Limb (tissue), 2 donors: ENCODE data around the gene MIF.
"Not testable (repeated sequence)": the region's sequence is repeated elsewhere in the genome, so short reads cannot be mapped to it uniquely, and the experiment has no call there.

Source experiments
- DNase-seq, 2 donors: peaks; one replicate each; pipeline ENCODE4 v3.0.0-alpha.2; 2016; ENCODE audit errors: extremely low spot score in 2 of 2

MIF gene

DNA sequence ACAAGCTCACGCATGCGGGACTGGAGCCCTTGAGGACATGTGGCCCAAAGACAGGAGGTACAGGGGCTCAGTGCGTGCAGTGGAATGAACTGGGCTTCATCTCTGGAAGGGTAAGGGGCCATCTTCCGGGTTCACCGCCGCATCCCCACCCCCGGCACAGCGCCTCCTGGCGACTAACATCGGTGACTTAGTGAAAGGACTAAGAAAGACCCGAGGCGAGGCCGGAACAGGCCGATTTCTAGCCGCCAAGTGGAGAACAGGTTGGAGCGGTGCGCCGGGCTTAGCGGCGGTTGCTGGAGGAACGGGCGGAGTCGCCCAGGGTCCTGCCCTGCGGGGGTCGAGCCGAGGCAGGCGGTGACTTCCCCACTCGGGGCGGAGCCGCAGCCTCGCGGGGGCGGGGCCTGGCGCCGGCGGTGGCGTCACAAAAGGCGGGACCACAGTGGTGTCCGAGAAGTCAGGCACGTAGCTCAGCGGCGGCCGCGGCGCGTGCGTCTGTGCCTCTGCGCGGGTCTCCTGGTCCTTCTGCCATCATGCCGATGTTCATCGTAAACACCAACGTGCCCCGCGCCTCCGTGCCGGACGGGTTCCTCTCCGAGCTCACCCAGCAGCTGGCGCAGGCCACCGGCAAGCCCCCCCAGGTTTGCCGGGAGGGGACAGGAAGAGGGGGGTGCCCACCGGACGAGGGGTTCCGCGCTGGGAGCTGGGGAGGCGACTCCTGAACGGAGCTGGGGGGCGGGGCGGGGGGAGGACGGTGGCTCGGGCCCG is at the start of gene MIF:
Gene MIF, plus strand, starts transcription at position 439 of the 765 bp plus-strand sequence. Its CDS starts 92 bp downstream, at position 531.
- DNase-seq: peak; percentile 89 to 99

DNA sequence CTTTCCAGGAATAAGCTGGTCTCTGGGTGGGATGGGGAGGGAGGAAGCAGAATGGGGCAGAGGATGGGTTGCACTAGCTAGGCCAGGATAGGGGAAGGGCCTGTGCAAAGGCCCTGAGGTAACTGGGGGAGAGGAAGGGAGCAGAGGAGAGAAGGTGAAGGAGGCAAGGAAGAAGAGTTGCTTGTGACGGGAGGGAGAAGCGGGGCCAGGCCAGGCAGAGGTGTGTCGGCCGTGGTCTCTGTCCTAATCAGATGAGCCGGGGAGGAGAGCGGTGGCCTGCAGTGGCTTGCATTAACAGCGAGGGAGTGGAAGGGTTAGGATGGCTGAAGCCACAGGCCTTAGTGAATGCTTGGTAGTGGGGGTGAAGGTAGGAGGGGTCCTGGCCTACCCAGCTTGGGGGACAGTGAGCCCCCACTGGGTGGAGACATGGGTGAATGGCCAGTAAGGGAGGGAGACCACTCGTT is 49.4 kb upstream of the MIF start:
- DNase-seq: no peak

DNA sequence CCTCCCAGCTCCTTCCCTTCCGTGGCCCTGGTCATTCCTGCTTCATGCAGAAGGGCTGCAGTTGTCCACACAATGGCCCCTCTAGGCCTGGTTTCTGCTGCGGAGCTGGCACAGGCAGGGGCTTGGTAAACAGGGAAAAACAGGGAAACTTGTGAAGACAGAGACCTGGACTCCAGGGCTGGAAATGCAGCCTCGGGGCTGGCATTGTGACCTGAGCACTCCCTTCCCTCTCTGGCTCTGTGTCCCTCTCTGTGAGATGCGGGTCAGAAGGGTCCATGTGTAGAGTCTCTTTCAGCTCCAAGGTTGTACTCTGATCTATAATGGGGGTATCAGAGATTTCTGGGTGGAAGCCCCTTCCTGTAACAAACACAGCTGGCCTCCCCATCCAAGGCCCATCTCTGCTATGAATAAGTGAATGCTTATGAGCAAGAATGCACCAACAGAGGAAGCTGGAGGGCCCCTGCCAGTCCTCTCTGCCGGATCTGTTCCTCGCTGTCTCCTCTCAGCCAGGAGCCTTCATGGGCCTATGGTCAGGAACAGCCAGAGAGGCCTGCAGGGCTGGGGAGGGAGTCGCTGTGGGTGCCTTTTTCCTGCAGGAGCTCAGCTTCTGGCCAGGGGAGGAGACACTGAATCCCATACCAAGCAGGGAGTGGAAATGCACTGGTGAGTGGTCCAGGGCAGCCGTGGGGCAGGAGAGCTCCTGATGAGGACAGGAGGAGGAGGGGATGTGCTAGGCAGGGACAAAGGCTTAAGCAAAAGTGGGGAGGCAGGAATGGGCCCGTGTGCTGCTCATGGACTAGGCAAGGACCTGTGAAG is 48.7 kb upstream of the MIF start:
- no peak for DNase-seq

DNA sequence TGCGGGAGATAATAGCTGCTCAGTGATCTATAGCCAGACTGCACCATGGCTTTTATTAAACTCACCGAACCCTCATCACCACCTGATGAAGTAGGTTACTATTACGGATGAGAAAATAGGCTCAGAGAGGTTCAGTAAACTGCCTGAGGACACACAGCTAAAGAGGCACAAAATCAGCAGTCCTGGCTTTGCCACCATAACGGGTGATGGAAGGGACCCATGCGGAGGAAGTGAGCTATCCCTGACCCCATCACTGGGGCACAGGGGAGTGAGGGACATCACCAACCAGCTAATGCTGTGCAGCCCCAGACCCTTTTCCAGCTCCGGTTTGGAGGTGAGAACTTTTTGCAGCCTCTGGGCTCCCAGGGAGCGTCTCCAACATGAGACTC is 48.1 kb upstream of the MIF start:
- DNase-seq: no peak

DNA sequence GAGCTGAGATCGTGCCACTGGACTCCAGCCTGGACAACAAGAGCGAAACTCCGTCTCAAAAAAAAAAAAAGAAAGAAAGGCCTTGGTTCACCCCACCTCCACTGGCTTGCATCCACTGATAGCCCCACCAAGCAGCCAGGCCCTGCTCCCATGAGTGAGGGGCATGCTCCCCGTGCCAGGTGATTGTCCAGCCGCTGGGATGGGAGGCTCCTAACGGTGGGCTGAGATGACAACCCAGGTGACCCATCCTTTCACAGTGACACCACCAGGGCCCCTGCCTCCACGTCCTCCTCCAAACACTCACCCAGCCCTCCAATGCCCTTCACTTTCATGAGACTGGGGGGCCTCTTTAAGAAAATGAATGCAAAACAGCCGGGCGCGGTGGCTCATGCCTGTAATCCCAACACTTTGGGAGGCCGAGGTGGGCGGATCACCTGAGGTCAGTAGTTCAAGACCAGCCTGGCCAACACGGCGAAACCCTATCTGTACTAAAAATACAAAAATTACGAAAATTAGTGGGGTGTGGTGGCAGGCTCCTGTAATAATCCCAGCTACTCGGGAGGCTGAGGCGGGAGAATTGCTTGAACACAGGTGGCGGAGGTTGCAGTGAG is 46.8 kb upstream of the MIF start:
- DNase-seq: no peak

DNA sequence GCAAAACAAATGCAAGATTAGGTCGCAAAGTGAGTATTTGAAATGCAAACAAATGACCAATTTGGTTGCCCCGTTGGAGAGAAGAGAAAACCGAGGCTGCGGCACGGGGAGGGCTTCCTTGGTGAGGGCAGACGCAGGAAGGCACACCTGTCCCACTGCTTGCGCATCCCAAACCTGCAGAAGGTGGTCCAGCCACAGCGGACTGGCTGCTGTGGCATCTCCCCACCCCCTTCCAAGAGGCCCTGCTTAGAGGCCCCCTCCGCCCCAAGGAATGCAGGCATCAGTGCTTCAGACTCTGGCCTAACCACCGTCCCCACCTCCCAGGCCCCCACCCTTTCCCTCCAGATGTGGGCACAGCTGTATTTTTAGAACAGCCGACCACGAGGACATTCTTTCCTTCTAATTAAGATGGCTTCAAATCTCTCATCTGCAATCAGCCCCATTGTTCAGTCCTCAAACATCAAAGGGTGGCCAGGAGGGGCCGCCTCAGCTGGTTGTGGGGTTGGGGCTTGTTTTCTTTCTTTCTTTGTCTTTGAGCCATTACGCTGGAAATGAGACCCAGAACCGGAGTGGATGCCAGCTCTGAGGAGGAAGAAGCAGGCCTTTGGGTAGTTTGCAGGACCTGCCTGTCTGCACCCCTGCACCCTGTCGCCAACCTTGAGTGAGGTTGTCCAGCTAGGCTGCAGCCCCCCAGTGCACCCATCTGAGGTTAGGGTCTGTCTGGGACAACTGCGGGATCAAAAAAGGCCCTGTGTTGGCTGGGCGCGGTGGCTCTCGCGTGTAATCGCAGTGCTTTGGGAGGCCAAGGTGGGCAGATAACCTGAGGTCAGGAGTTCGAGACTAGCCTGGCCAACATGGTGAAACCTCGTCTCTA is 46.0 kb upstream of the MIF start:
- DNase-seq: no peak

DNA sequence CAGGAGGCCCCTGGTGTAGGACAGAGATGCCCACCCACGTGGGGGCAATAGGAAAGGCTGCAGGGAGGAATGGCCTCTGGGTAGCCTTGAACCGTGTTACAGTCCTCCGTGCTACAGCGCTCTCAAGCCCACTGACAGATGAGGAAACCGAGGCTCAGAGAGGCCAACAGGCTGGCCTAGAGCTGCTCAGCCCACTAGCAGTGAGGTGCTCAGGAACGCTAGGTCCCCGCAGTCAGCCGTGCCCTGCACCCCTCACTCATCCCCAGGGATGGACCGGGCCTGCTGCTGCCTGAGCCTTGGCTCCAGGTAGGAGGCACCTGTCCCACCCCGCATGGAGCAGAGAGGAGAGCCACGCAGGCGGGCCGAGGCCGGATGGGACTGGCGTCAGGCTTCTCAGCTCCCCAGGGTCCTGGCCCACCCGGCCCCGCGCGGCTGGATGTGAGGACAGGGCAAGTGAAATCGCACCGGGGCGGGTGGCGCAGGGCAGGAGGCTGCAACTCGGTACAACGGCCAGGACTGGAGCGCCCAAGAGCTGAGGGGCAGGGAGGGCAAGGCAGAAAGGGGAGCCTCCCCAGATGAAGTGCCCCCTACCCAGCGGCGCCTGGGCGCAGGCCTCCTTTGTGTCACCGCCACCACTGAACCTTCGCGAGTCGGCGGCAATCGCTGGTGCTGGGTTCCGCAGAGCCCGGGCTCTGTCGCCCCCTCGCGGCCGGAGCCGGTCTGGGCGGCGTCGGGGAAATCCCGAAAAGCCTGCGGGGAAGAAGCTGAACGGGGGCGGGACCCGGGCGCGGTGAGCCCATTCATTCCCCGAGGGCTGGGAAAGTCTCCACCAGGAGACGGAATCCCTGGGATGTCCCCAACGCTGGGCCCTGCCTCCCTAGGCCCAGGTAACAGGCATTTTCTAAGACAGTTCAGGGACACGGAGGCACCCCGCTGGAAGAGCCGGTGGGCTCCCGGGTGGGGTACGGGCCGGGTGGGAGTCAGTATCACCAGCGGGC is 44.9 kb upstream of the MIF start:
- peak; percentile 81 to 95 for DNase-seq

DNA sequence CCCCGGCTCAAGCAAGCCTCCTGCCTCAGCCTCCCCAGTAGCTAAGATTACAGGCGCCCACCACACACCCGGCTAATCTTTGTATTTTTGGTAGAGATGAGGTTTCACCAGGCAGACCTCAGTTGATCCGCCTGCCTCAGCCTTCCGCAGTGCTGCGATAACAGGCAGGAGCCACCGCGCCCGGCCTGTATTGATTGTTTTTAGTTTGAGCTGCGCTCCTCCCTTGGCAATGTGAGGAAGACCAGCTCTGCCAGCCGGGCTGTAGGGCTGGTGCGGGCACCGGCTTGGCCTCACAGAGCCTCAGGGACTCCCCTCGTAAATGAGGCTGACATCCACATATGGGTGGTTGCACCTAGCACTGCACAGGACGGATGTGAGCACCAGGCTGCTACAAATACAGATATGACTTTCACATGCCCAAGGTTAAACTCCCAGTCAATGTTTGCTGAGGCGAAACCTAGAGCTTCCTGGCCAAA is 44.0 kb upstream of the MIF start:
- DNase-seq: no peak

DNA sequence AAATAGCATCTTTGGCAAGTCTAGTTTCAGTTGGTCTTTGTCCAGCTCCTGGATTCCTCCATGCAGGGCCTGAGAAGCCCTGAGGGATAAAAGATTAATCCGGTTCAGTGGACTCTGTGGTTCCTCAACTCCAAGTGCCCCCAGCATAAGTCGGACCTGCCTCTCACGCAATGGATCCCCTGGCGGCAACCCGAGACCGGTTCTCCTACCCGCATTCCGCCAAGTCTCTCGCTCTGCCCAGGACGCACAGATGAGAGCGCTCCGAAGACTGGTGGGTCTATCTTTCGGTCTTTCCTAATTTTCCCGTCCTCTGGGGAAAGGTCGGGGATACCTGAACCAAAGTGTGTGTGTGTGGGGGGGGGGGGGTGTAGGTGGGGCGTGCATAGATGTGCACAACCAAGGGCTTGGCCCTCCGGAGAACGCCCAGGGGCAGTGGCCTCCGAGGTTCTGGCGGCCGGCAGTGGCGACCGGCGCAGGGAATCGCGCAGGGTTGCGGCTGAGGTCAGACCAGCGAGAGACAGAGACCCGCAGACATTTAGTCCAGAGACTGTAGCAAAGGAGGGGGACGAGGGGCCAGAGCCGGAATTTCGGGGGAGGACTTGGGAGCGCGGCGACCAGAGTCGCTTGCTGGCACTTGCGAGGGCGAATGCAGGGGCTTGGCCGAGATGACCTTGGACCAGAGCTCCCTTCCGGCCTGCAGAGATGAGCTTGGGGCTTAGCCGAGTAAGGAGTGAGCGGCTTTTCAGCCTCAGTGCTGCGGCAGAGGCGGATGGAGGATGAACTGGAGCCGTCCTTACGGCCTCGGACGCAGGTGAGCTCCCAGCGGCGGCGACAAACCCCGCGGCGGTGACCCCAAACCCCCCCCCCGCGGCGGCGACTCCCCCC is 37.2 kb upstream of the MIF start:
- DNase-seq: peak in 1 of 2 donors; percentile 65

DNA sequence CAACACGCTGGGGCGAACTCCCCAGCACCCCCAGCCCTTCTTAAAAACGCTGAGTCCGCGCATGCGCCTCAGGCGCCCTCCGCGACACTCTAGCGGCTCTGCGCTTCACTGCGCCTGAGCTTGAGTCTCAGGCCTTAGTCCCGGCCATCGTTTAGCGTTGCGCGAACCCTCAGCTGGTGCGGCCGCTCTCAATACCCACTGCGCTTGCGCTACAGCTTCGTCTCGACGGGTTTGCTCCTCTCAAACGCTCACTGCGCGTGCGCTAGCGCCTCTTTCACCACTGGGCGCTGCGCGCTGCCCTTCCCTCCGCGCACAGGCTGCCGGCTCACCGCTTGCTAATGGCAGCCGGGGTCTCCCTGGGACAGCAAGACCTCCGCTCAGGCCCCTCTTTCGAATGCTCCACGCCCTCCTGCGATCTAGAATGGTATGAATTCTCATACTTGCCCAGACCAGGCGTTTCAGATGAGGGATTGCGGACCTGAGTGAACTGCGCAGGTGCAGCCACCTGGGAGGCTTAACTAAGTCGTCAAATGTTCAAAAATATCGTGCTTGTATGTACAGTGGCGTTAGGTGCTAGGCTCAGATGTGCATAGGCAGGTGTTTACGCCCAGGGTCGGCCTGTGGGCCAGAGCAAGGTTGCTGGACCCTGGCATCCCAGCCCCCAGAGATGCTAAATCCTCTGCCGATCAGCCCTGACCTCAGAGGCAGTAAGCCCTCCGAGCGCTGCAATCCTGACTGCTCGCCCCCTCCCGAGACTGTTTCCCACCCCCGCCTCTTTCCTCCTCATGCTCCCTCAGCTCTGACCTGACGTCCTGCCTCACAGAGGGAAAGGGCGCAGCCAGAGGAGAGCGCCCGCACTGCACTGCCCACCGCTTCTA is 36.3 kb upstream of the MIF start, which contains the start of gene SLC2A11:
Gene SLC2A11, plus strand, starts transcription at position 270 of the 878 bp plus-strand sequence. Its CDS starts 125 bp downstream, at position 395.
- DNase-seq: peak; percentile 96 to 99

DNA sequence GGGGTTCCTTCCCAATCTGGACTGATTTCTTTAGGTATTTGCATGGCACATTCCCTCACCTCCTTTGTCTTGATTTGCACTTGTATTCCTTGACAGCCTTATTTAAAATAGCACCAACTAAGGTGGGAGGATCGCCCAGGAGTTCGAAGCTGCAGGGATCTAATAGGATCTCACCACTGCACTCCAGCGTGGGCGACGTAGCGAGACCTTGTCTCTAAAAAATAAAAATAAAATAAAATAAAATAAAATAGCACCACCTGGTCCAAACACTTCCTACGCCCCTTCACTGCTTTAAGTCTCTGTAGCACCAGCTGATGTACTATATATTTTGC is 35.7 kb upstream of the MIF start:
- no peak for DNase-seq

DNA sequence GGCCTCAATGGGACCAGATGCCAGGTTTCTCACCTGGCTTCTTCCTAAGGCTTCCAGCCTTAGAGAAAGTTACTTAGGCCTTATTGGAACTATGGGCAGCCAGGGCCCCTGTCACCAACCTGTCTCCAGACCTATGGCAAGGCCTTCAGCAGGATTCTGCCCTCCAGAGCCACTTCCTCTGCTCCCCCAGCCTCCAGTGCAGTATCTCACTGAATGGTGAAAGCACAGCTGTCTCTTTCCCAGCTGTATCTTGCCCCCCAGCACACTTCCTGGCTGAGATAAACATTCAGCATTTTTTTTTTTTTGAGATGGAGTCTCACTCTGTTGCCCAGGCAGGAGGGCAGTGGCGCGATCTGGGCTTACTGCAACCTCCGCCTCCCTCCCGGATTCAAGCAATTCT is 35.0 kb upstream of the MIF start:
- DNase-seq: no peak

DNA sequence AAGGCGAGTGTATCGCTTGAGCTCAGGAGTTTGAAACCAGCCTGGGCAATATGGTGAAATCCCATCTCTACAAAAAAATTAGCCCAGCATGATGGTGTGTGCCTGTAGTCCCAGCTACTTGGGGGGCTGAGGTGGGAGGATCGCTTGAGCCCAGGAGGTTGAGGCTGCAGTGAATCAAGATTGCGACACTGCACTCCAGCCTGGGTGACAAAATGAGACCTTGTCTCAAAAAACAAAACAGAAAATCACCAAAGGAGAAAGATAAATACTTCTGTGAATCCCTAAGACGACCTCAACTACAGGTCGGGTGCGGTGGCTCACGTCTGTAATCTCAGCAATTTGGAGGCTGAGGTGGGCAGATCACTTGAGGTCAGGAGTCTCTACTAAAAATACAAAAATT is 34.0 kb upstream of the MIF start:
- not testable (repeated sequence) for DNase-seq

DNA sequence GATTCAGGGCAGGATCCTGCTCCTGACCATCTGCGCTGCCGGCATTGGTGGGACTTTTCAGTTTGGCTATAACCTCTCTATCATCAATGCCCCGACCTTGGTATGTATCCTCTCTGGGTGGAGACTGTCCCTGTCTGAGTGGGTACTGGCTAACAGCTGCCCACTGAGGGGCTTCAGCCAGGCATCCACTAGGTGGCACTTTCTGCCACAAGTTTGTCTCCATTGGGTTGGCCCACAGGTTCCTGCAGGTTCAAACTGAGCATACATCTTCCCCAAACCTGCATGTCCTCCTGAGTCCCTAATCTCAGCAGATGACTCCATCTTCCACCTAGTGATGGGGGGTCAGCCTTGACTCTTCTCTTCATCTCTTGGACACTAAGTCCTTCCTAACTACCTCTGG is 32.1 kb upstream of the MIF start:
- DNase-seq: no peak

DNA sequence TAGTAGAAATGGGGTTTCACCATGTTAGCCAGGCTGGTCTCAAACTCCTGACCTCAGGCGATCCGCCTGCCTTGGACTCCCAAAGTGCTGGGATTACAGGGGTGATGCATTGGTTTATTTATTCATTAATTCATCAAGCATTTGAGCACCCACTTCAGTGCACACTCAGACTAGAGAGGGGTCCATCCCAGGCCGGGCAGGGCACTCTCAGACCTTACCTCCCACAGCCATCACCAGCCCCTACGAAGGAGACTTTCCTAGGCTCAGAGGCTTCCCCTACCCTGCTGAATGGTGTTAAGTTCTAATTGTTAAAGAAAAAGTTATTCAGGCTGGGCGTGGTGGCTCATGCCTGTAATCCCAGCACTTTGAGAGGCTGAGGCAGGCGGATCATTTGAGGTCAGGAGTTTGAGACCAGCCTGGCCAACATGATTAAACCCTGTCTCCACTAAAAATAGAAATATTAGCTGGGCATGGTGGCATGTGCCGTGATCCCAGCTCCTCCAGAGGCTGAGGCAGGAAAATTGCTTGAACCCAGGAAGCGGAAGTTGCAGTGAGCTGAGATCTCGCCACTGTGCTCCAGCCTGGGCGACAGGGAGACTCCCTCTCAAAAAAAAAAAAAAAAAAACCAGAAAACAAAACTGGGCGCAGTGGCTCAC is 29.6 kb upstream of the MIF start:
- not testable (repeated sequence) for DNase-seq

DNA sequence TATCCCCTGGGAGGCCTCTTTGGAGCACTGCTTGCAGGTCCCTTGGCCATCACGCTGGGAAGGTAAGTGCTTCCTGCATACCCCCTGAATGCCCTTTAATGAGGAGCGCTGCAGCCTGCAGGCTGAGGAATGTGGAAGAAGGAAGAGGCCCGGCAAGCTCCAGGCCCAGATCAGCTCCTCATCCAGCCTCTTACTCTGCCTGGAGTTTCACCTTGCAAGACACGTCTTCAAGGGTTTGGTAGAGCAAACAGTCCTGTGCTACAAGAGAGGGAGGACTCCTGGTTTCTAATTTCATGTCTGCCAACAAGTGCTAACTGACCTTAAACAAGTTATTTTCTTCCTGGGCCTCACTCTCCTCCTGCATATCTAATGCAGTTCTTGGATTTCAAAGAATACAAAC is 25.6 kb upstream of the MIF start:
- DNase-seq: no peak

DNA sequence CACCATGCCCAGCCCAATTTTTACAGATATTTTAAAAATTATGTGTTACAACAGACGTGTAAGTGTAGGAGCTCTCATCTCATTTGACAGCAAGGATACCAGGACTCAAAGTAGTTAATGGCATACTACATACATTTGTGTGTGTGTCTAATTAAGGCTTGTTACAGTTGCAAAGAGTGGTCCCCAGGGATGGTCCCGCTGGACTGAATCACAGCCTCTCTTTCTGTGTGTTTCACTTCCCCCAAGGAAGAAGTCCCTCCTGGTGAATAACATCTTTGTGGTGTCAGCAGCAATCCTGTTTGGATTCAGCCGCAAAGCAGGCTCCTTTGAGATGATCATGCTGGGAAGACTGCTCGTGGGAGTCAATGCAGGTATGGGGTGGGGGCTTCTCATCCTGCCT is 19.3 kb upstream of the MIF start:
- DNase-seq: no peak
